Ascending aorta (tissue), 2 donors: ENCODE results near the gene KBTBD4. TPM values are rescaled to one million over a fixed set of nuclear protein-coding genes. Genes with fewer than 3 reads are reported as not detected.
A peak's percentile ranks its signal among the peaks of the same experiment; 100 is the strongest.
"Not testable (repeated sequence)": the region's sequence is repeated elsewhere in the genome, so short reads cannot be mapped to it uniquely, and the experiment has no call there.

ENCODE experiments used
- DNase-seq, 2 donors: peaks; one replicate each; pipeline ENCODE4 v3.0.0-alpha.2; 2019; ENCODE audit warnings: low spot score in 2 of 2
- H3K27ac ChIP-seq, 2 donors: fragments of 200-600 bp; sonication (generic); one replicate each; pipeline ENCODE4 v1.5.1; 2016 to 2017; ENCODE audit warnings: mild to moderate bottlenecking in 1 of 2
- H3K27me3 ChIP-seq: fragments of 200-600 bp; sonication (generic); one replicate; pipeline ENCODE4 v1.5.1; 2017
- H3K36me3 ChIP-seq, 2 donors: fragments of 200-600 bp; sonication (generic); one replicate each; pipeline ENCODE4 v1.5.1; 2016
- H3K4me1 ChIP-seq, 2 donors: fragments of 200-600 bp; sonication (generic); one replicate each; pipeline ENCODE4 v1.5.1; 2016 to 2017; ENCODE audit warnings: mild to moderate bottlenecking in 1 of 2
- H3K4me3 ChIP-seq, 2 donors: fragments of 200-600 bp; sonication (generic); one replicate each; pipeline ENCODE4 v1.5.1; 2016 to 2017; ENCODE audit warnings: mild to moderate bottlenecking in 1 of 2
- H3K9me3 ChIP-seq, 2 donors: fragments of 200-600 bp; sonication (generic); one replicate each; pipeline ENCODE4 v1.5.1; 2016
- intact Hi-C: fragments of 100-400 bp; cut with DNase I; formaldehyde crosslinking; loops from one replicate; pipeline ENCODE4 v1.15.1; 2023
- total RNA-seq: library from RNA; depleted of rRNA; stranded (reverse); fragments of >200 nt; gene quantifications from one replicate; pipeline ENCODE4 v1.1.0, GENCODE V29; 2016
- TF ChIP-seq, protein P1 (sequence below), 3 experiments: fragments of 200-600 bp in 2 of 3; fragments of 450-650 bp in 1 of 3; sonication (generic) in 2 of 3; IDR thresholded peaks; one replicate each; pipeline ENCODE4 v1.5.1; 2016 to 2019; ENCODE audit warnings: antibody characterized with exemption in 3 of 3, mild to moderate bottlenecking in 1 of 3, moderate library complexity in 1 of 3

KBTBD4 gene
- total RNA-seq, 1 donor from 2014 or later, result 14.8 TPM

GRCh38 chr11:47565340-47566148 lies 13.2 kb downstream of the KBTBD4 start, which contains the start of gene PTPMT1:
PTPMT1 (plus strand) TSS chr11:47565599; CDS start chr11:47565623, 24 bp downstream.
- Histone ChIP-seq H3K4me1 (peaks cover 8% of the 10 kb centered on the region in 2 donors), H3K27me3 (no peaks in the 10 kb centered on the region), H3K36me3 (peaks cover 5 to 12% of the 10 kb centered on the region in 2 donors), H3K4me3 (peak within 1 kb of the TSS; percentile 76 to 96), H3K27ac (peak within 1 kb of the TSS; percentile 76 to 79), H3K9me3 (no peaks in the 10 kb centered on the region)
- TF ChIP-seq, protein P1, sequence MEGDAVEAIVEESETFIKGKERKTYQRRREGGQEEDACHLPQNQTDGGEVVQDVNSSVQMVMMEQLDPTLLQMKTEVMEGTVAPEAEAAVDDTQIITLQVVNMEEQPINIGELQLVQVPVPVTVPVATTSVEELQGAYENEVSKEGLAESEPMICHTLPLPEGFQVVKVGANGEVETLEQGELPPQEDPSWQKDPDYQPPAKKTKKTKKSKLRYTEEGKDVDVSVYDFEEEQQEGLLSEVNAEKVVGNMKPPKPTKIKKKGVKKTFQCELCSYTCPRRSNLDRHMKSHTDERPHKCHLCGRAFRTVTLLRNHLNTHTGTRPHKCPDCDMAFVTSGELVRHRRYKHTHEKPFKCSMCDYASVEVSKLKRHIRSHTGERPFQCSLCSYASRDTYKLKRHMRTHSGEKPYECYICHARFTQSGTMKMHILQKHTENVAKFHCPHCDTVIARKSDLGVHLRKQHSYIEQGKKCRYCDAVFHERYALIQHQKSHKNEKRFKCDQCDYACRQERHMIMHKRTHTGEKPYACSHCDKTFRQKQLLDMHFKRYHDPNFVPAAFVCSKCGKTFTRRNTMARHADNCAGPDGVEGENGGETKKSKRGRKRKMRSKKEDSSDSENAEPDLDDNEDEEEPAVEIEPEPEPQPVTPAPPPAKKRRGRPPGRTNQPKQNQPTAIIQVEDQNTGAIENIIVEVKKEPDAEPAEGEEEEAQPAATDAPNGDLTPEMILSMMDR (IDR thresholded peaks at IDR 0.05), result no peak
- intact Hi-C loops, result loop anchor here (5.0 kb wide), 1 partner anchor 98 kb away; no protein-coding TSS in a partner anchor
- peak in 1 of 2 donors; percentile 85 for DNase-seq

DNA sequence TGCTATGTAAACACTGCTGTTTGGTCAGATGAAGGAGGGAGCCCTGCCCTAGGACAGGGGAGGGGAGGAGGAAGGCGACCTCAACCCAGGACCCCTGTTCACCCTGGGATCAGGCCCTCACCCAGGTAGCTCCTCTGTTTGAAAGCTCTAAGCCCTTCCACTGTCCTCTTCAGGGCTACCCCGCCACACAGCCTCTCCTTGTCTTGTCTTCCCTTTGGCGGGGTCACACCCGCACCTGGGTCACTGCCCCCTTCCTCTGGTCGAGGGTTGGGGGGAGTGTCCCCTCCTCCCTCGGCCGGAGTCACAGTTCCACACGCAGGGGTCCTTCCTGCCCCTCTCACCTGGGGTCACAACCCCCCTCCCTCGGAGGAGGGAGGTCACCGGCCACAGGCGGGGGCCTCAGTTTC lies 13.8 kb downstream of the KBTBD4 start:
- TF ChIP-seq, protein P1 (IDR thresholded peaks at IDR 0.05), result no peak
- intact Hi-C loops, result loop anchor here (5.0 kb wide), 1 partner anchor 98 kb away; no protein-coding TSS in a partner anchor
- Histone ChIP-seq H3K4me3 (peak overlapping the region; percentile 76 to 96), H3K27ac (peak overlapping the region; percentile 76 to 79), H3K9me3 (no peaks in the 10 kb centered on the region), H3K27me3 (no peaks in the 10 kb centered on the region), H3K36me3 (peaks cover 5 to 8% of the 10 kb centered on the region in 2 donors), H3K4me1 (peaks cover 8% of the 10 kb centered on the region in 2 donors)
- no peak for DNase-seq

GRCh38 chr11:47564366-47564765 lies 14.4 kb downstream of the KBTBD4 start:
- H3K27me3 ChIP-seq, H3K27ac ChIP-seq, H3K36me3 ChIP-seq, H3K9me3 ChIP-seq, DNase-seq, H3K4me1 ChIP-seq, intact Hi-C loops: not testable (repeated sequence)
- peak overlapping the region in 1 of 2 donors; percentile 76 for H3K4me3 ChIP-seq

GRCh38 chr11:47562393-47562792 lies 16.4 kb downstream of the KBTBD4 start:
- H3K4me1 ChIP-seq, H3K36me3 ChIP-seq, H3K27ac ChIP-seq, H3K27me3 ChIP-seq, DNase-seq, H3K4me3 ChIP-seq, H3K9me3 ChIP-seq, intact Hi-C loops: not testable (repeated sequence)

GRCh38 chr11:47560426-47560825 lies 18.3 kb downstream of the KBTBD4 start:
- Histone ChIP-seq H3K27ac (no peak overlapping the region), H3K27me3 (no peaks in the 10 kb centered on the region), H3K36me3 (no peaks in the 10 kb centered on the region), H3K4me3 (no peak overlapping the region), H3K9me3 (no peaks in the 10 kb centered on the region), H3K4me1 (peaks cover 2 to 5% of the 10 kb centered on the region in 2 donors)
- DNase-seq, result no peak
- TF ChIP-seq, protein P1 (IDR thresholded peaks at IDR 0.05), result no peak
- intact Hi-C loops, result no loop called here

GRCh38 chr11:47558695-47559094 lies 20.1 kb downstream of the KBTBD4 start:
- no peaks in the 10 kb centered on the region for H3K4me1 ChIP-seq
- intact Hi-C loops, result no loop called here
- no peak overlapping the region for H3K27ac ChIP-seq

GRCh38 chr11:47557004-47557403 lies 21.8 kb downstream of the KBTBD4 start:
- H3K36me3 ChIP-seq, H3K27ac ChIP-seq, intact Hi-C loops, DNase-seq, H3K4me3 ChIP-seq, H3K9me3 ChIP-seq, H3K4me1 ChIP-seq, H3K27me3 ChIP-seq: not testable (repeated sequence)

More at GRCh38 chr11:47558695-47559094, 20.1 kb downstream of the KBTBD4 start:
- Histone ChIP-seq H3K4me3 (no peak overlapping the region), H3K27me3 (no peaks in the 10 kb centered on the region), H3K36me3 (no peaks in the 10 kb centered on the region), H3K9me3 (no peaks in the 10 kb centered on the region)
- TF ChIP-seq, protein P1 (IDR thresholded peaks at IDR 0.05), result no peak
- no peak for DNase-seq
